CMK (cell line): ENCODE measurements around the gene LRRTM4.
"Not testable (repeated sequence)": the region's sequence is repeated elsewhere in the genome, so short reads cannot be mapped to it uniquely, and the experiment has no call there.

Experiments used
- DNase-seq: peaks from one replicate; pipeline ENCODE4 v3.0.0-alpha.2; 2010; ENCODE audit warnings: low read depth

Gene LRRTM4

DNA sequence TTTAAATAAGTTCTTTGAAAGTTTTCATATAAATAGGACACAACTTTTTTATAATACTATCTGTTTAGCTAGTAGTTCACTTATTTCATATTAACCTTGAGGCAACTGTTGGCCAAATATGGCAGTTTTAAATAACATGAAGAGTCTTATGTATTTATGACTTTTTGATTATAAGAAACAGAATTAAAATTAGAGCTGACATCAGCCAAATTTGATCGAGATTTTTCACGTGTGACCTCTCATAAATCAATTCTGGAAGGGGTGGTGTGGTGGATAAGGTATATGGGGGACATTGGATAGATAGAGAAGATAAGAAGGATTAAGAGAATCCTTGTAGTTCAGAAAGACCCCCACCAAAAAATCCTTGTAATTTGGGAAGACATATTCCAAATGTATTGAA, 776.6 kb downstream of the LRRTM4 start:
- no peak for DNase-seq

DNA sequence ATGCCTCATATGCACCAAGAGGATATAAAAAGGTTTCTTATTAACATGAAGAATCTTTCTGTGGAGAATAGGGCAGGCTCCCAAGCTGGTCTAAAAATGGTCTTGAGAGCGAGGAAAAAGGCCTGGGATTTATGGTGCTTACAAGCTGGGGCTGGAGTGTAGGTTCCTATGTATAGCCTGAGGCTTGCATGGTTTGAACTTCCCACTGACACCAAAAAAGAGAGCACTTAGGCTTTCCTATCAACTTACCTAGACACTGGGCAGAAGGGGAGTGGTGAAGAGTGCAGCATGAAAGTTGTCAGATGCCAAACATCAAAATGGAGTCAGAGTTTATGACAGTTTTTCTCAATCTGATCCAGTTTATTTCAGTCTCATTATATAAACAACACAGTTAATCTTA, 784.6 kb downstream of the LRRTM4 start:
- DNase-seq: no peak

DNA sequence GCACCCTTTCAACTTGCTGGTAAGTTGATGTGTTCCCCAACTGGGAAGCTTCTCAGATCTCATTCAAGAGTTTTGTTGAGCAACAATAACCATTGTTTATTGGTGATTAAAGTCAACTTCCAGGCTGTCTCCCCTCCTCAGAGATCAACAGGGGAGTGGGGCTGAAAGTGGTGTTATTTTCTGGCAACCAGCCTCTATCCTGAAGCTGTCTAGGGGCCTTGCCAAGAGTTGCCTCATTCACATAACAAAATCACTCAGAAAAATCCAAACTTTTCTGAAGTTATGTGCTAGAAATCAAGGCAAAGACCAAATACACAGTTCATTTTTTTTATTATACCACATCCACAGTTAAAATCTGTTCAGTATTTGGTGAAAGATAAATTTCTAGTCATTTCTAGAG, 788.4 kb downstream of the LRRTM4 start:
- DNase-seq: no peak

DNA sequence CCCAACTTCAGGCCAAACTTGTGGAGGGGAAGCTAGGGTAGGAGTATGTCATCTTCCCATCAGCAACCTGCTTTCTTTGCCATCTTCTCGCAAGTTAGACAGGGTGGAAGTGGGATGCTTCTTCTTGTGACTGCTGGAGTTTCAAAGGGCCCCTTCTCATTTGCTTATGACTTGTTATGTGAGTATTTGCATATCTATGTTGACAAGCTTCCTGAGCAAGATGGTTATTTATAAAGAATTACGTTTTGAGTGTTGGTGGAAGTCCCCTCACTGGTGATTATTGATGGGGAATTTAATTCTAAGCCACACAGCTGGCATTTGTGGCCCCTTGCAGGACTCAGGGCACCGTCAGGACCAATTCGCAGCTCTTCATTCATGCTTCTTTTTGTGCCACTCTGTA, 791.0 kb downstream of the LRRTM4 start:
- no peak for DNase-seq

DNA sequence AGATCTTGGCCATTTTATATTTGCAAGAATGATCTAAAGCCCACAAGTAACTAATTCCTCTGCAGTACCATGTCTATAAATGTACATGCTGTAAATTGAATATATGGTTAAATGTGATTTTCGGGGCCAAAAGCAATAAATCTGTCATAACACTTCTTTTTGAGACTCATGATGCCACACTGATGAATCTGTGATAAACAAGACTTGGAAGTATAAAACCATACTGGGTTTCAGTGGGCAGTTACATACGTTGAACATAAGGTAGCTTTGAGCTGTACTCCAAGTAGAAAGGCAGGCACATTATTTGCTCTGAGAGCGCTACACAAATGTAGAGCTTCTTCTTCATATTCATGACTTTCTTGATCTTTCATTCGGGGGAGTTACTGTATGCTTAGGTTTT, 792.2 kb downstream of the LRRTM4 start:
- DNase-seq: no peak

DNA sequence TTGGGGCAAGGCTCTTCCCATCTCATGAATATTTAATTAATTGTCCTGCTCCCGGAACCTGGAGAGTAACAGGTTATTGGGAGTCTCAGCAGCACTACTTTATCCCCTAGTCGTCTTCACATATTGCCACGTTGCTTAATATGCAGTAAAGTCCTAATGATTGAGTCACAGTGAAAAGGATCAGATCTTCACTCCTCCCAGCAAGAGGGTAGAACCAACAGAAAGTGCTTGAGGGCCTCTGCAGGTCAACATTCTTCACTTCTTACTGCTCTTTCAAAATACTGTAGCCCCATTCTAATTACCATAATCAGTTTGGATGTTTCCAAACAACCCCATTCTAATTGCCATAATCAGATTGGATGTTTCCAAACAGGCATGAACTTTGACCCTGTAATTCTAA, 801.0 kb downstream of the LRRTM4 start:
- no peak for DNase-seq

DNA sequence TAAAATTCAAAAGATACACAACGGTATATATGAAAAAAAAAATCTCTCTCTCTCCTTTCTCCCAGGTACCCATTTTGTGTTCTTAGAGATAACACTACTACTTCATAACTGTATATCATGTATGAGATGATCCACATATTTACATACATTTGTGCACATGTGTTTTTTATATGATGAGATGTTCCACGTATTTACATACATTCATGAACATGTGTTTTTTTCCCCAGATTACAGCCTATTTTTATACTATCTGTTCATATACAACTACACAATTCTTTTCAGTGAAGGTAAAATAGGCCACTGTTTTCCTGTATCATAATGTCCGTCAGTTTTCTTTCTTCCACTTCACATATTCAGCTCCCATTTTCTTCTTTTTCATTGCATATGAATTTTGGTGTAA, 808.9 kb downstream of the LRRTM4 start:
- no peak for DNase-seq

DNA sequence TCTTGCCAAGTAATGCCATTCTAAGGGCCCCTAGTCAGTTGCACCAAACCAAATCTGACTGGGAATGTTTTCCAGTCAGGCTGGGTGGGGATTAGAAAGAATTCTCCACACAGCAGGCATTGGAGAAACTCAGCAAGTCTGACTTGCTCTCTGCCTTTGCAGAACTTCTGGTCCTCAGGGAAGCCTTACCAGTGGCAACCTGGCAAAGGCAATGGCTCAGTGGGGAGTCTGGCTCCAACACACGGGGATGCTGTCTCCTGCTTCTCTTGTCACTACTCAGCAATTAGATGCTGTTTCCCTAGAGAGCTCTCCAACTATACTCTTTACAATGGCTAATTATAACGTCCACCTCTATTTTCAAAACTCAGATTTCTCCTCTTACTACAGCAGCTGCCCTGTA, 810.7 kb downstream of the LRRTM4 start:
- DNase-seq: no peak

DNA sequence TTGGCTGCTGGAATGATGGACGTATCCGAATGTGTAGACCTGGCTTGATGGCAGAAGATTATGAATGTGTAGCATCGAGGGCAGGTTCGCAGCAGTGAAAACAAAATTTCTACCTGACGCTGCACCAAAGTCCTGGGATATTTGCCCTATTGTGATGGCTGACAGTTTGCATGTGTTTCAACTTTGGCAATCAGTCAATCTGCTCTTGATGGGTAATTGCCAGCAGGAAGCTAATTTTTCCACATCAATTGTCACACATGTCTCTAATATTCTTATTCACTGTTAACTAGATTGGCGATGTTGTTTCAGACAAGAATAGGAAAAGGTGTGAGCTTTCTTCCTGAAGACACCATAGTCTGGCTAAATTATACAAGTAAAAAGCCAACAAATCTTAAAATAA, 821.3 kb downstream of the LRRTM4 start:
- DNase-seq: no peak

DNA sequence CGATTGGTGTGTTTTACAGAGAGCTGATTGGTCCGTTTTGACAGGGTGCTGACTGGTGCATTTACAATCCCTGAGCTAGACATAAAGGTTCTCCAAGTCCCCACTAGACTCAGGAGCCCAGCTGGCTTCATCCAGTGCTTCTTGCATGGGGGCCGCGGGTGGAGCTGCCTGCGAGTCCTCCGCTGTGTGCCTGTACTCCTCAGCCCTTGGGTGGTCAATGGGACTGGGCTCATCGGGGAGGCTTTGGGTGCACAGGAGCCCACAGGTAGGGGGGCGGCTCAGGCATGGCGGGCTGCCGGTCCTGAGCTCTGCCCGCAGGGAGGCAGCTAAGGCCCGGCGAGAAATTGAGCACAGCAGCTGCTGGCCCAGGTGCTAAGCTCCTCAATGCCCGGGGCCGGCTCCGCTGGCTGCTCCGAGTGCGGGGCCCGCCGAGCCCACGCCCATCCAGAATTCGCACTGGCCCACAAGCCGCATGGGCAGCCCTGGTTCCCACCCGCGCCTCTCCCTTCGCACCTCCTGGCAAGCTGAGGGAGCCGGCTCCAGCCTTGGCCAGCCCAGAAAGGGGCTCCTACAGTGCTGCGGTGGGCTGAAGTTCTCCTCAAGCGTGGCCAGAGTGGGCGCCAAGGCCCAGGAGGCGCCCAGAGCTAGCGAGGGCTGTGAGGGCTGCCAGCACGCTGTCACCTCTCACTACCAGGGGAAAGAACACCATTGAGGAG, 824.0 kb downstream of the LRRTM4 start:
- DNase-seq: not testable (repeated sequence)
